GM19043 (cell line): Measurements from ENCODE around the gene TAP1.

Experiments
- ATAC-seq: cut with Tn5 transposase; IDR thresholded peaks from one replicate; pipeline ENCODE4 v1.9.1; 2021; ENCODE audit warnings: low read depth; ENCODE audit not compliant: unreplicated experiment

The TAP1 gene

GRCh38 chr6:32865724-32866443 lies 12.4 kb upstream of the TAP1 start:
- no peak for ATAC-seq

- no peak for ATAC-seq
These were observed 9.2 kb upstream of the TAP1 start for GRCh38 chr6:32862725-32863124.

- no peak for ATAC-seq
These were observed 7.2 kb upstream of the TAP1 start for GRCh38 chr6:32860674-32861073.

- no peak for ATAC-seq
These were observed 4.7 kb upstream of the TAP1 start for GRCh38 chr6:32858194-32858593.

- ATAC-seq, result no peak
These were observed 3.8 kb upstream of the TAP1 start for GRCh38 chr6:32857156-32857891.

GRCh38 chr6:32855467-32856174 lies 2.1 kb upstream of the TAP1 start:
- ATAC-seq, result no peak

- peak; percentile 11 for ATAC-seq
These were observed 1.1 kb upstream of the TAP1 start for GRCh38 chr6:32854376-32855178.

- ATAC-seq, result peak; percentile 11
These were observed 512 bp downstream of the TAP1 start for GRCh38 chr6:32852844-32853540.

GRCh38 chr6:32852018-32852843 lies 1.3 kb downstream of the TAP1 start:
- no peak for ATAC-seq

GRCh38 chr6:32851025-32851424 lies 2.5 kb downstream of the TAP1 start:
- ATAC-seq, result no peak

- no peak for ATAC-seq
These were observed 4.4 kb downstream of the TAP1 start for GRCh38 chr6:32849126-32849525.

- ATAC-seq, result no peak
These were observed 5.7 kb downstream of the TAP1 start for GRCh38 chr6:32847795-32848194.

- no peak for ATAC-seq
These were observed 6.5 kb downstream of the TAP1 start for GRCh38 chr6:32847004-32847403.

- ATAC-seq, result no peak
These were observed 8.1 kb downstream of the TAP1 start for GRCh38 chr6:32845384-32845884.

GRCh38 chr6:32844839-32845383 lies 8.6 kb downstream of the TAP1 start:
- no peak for ATAC-seq

GRCh38 chr6:32843979-32844838 lies 9.3 kb downstream of the TAP1 start, which contains the start of gene PSMB8:
Gene PSMB8, minus strand, starts transcription at chr6:32844047. Its CDS starts 51 bp downstream, at chr6:32843996.
- ATAC-seq, result peak; percentile 57

GRCh38 chr6:32843331-32843978 lies 10.0 kb downstream of the TAP1 start:
- no peak for ATAC-seq
